Suprapubic skin (tissue), 3 donors: ENCODE measurements around the gene CCT7.

Experiments used
- CTCF ChIP-seq, 2 donors: fragments of 200-600 bp in 1 of 2; fragments of 450-650 bp in 1 of 2; sonication (generic) in 1 of 2; IDR thresholded peaks; one replicate each; pipeline ENCODE4 v1.5.1; 2016 to 2019; ENCODE audit warnings: antibody characterized with exemption in 2 of 2, mild to moderate bottlenecking in 1 of 2, moderate library complexity in 1 of 2
- EP300 ChIP-seq: sonication (generic); formaldehyde crosslinking; IDR thresholded peaks from one replicate; pipeline ENCODE4 v1.6.1; 2017; ENCODE audit warnings: antibody characterized with exemption

DNA sequence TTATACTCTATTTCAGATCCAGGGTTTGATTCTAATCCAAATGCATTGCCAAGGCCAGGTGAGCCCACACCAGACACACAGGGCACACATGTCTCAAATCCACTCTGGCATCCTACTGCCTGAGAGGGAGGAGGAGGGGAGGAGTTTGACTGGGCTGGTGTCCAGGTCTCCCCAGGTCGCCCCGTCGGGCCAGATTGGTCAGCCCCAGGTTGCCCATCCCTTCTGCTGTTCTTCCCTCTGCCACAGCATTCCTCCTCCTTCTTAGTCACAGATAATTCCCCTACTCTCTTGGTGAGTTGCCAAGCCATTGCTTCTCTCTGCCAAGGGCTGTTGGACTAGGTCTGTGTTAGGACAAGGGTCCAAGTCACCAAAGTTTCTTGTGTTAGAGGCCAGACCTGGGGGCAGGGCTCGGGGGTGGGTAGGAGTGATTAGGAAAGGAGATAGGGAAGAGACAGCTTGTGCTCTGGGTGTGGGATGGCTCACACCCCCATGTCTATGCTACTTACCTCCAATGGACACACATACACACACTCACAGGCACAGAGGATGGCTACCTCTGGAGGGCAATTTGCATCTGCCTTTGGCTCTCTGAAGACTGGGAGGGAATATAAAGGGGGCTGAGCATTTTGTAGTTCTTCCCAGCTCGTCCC, 61.8 kb downstream of the CCT7 start:
- TF ChIP-seq CTCF (IDR thresholded peaks at IDR 0.05) (no peak), EP300 (no peak)
